GM19043 (cell line): ENCODE data around the gene HINT3.
"Not testable (repeated sequence)": the region's sequence is repeated elsewhere in the genome, so short reads cannot be mapped to it uniquely, and the experiment has no call there.

Experiments used
- ATAC-seq: cut with Tn5 transposase; IDR thresholded peaks from one replicate; pipeline ENCODE4 v1.9.1; 2021; ENCODE audit warnings: low read depth; ENCODE audit not compliant: unreplicated experiment

HINT3 gene

DNA sequence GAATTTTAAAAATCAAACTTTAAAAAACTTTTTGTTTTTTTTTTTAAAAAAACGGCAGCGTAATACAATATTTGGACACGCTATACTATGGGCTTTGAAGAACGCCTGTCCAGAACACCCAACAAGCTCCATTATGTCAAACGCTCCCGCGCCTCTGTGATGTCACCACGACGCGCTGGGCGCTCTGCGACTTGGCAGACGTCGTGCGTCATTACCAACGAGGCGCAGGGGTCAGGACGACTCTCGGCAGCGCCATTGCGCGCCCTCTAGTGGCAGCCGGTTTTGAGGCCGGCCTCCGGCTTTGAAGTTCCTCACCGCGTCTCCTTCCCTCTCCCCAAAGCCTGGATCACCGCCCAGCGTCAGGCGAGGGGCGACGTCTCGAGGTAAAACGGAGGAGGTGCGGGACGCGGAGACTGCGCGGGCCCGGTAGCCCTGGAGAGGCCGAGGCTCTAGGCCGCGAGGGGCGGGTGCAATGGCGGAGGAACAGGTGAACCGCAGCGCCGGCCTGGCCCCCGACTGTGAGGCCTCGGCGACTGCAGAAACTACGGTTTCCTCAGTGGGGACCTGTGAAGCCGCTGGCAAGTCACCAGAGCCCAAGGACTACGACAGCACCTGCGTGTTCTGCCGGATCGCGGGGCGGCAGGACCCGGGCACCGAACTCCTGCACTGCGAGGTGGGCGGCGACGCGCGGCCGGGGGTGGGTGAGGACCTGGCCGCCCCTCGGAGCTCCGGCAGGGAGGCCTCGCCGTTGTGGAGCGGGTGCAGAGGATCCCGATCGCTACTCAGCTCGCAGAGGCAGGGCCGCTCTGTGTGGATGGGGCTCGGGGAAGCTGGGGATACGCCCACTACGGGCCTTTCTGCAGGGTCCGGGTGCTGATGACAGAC, at the start of gene HINT3:
TSS of gene HINT3 (plus strand) at position 265 of the 885 bp plus-strand sequence. CDS start at position 473, 208 bp downstream.
- peak; percentile 90 for ATAC-seq

DNA sequence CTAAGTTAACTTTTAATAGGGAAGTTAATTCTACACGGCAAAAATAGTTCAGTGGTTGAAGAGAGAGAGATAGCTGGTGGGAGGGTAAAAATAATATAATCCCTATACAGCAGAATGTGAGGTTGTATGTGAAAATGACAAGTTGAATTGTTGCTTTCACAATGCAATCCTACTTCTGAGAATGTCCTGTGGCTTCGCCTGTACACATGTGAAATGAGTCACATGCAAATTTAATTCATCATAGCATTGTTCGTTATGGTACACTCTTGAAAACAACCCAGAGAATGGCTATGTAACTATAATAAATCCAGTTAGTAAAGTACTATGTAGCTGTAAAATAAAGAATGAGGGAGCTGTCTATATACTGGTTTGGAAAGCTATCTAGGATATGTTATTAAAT, 46.0 kb upstream of the HINT3 start:
- peak; percentile 98 for ATAC-seq

DNA sequence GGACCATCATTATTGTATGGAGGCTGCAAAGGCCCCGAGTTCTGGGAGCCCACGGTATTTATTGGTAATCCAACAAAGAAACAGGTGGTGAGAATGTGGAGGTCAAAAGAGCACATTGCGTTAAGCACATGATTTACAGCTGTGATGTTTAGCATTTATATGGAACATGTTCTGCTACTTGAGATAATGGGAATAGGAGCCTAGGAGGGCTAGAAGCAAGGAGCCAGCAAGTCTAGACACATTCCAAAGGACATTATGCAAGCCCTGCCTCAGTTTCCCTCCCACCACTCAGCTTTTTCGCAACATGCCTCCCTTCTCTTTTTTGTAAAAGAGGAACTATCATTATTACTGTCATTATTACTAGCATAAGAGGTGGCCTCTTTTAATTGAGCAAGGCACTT, 45.5 kb upstream of the HINT3 start:
- not testable (repeated sequence) for ATAC-seq

DNA sequence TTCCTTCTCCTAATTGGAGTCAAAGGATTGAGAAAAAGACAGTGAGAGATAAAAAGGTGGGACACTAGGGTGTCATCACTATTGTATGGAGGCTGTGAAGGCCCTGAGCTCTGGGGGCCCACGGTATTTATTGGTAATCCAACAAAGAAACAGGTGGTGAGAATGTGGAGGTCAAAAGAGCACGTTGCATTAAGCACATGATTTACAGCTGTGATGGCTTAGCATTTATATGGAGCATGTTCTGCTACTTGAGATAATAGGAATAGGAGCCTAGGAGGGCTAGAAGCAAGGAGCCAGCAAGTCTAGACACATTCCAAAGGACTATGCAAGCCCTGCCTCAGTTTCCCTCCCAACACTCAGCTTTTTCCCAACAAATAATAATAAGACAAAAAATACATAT, 44.1 kb upstream of the HINT3 start:
- ATAC-seq, result not testable (repeated sequence)

DNA sequence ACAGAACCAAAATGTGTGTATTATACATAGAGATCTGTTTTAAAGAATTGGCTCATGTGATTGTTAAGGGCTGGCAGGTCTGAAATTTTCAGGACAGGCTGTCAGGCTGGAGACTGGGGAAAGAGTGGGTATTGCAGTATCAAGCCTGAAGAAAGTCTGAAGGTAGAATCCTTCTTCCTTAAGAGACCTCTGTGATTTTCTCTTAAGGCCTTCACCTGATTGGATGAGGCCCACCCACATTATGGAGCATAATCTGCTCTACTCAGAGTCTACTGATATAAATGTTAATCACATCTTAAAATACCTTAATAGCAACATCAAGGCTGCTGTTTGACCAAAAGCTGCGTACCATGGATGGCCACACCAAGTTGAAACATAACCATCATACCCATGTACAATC, 43.4 kb upstream of the HINT3 start:
- ATAC-seq, result no peak

DNA sequence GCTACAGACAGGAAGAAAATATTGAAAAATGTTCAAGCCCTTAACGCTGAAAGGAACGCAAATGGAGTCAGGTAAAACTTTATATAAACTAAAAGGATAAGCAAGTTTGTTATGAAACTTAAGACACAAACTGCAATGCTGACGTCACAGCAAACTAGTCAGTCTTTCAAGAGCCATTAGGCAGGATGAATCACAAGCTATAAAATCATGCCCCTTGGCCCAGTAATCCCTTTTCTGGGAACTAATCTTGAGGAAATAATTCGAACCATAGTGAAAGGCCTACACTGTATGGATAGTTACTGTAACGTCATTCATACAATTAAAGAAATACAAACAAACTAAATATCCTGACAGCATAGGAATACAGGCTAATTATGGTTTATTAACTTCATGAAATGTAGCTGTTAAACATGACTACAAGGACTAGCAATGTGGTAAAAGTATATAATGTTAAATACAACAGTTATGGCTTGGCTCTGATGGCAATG, 42.7 kb upstream of the HINT3 start:
- no peak for ATAC-seq

DNA sequence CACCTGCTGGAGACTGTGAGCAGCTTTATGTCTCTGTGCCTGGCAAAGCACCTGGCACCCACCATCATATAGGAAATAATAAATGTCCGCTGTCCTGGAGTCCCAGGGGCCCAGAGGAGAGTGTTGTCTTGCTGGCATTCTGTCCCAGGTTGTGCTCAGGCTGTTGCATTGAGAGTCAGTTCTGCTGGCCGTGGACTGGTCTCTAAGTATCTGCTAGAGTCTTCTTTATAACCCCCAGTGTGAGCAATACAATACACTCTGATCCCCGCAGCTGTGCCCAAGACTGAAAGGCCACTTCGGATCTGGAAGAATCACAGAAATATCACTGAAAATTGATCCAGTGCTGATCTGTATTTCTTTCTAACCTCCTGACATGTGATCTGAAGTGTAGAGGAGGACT, 38.3 kb upstream of the HINT3 start:
- ATAC-seq, result no peak

DNA sequence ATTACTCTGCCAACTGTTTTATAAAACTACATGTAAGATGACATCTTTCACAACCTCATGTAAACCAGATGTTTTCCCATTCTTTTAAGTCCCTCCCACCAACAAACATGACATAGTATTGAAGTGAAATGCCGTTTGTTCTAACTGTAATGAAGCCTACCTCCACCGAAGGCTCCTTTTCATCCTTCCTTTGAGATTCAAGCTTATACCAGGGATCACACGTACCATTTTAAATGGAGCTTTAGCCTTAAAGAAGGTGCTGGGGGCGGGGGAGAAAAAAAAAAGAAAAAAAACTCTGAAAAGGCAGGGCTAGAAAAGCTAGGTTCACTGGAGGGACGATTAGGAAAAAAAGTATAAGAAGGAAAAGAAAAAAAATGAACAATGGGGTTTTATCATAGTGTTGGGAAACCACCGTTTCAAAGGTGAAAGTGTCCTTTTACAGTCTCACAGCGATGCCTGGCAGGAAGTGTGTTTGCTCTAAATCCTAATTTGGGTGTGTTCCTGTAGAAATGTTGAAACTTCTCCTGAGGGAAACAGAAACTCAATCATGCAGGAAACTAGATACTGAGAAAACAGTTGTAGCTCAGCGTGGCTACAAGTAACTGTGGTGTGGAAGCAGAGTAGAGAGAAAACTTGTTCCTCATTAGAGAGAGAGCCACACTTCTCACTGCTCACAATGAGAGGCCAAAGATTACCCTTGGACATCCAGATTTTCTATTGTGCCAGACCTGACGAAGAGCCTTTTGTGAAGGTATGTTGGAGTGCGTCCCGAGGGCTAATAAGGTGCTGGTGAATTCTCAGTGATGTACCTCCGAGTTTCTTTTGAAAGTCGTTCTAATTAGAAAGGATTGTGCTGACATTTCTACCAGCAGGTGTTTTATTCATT, 37.6 kb upstream of the HINT3 start:
- peak; percentile 95 for ATAC-seq

DNA sequence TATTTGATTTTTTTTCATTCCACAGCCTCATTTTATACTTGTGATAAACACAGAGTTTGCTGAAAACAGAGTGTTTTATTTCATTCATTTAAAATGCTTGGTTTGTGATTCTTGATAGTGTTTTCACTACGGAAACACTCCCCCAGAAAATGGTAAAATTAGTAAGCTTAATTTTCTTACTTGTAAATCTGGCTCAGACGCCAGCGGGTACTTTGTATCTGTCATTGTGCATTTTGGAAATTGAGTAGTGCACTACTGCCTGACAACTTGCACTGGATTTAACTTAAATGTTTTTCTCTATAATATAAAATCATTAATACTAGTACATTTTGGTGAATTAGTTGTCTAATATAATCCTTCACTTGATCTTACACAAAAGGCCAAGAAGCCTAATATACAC, 37.0 kb upstream of the HINT3 start:
- no peak for ATAC-seq

DNA sequence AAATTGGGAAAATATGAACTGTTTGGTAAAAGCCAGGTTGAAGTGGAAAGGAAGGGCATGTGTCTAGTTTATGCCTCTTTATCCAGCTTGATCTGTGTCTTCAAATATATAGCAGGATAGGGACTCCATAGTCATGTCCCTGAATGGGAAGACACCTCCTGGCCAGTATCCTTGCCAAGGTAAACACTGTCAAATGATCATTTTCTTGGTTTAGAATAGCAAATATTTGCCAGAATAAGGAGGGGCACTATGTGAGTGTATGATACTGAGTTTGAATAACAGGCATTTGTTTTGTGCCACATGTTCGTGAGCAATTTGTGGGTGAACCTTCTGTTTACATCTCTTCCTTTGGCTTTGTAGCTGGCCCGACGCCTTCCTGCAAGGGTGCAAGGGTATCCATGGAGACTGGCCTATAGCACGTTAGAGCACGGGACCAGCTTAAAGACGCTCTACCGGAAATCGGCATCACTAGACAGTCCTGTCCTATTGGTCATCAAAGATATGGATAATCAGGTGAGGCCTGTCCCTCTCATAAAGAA, 34.2 kb upstream of the HINT3 start:
- ATAC-seq, result no peak

DNA sequence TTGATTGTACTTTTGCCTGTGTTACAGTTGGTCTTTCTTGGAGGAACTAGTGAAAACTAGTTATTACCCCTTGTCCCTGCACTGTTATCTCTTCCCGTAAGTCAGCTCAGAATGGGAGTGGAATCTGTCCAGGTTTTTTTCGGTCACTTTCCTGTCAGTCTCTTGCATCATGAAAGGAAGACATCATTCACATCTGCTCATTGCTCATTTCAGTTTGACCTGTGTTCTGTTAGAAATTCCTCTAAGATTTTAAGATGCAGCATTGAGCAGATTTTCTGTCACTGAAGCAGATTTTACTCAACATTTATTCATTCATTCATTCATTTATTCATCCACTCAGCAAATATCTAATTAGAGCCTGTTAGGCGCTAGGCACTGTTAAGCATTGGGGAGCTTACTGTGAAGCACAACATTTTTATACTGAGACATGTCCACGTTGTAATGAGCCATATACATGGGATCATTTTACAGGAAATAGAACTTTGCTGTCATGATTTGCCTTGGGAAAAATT, 33.1 kb upstream of the HINT3 start:
- no peak for ATAC-seq

DNA sequence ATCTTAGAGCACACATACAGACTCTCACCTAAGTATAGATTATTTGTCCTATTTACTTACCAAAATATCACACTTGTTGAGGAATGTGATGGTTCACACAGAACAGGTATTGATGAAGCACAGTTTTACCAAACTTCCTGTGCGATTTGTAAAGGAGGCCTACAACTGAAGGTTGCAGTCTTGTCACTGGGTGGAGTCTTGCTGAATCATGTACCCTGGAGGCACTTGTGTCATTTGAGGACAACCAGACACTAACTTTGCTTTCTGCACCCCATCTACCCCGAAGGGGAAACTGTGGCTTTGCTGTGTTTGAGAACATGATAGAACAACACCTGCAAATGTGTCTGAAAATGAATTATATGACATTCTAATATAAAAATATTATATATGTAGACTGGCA, 32.4 kb upstream of the HINT3 start:
- ATAC-seq, result no peak

DNA sequence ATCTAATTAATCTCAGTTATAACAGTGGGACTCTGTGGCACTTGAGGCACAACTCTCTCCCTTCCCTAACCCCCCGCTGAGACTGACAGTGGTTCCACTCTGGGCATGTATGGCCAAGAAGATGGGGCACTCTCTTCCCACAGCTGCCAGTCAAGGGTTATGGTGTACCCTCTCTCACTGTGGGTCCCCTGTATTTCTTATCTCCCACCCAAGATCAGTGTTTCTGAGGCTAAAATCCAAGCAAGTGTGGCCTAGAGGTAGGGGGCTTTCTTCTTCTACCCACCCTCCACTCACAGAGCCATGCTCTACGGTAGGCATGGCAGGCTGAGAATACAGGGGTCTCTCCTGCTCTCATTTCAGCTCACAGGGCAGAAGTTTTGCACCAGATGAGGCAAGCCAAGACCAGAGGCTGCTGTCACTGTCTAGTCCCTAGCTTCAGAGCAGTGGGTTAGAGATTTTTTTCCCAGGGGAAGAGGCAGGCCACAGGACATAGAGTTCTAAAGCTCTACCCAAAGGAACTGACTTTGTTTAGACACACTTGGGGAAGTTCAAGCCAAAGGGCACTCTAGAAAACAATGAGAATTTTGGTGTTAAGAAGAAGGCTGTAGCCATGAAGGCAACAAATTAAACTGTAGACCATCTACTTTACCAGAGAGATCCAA, 31.7 kb upstream of the HINT3 start:
- ATAC-seq, result no peak

DNA sequence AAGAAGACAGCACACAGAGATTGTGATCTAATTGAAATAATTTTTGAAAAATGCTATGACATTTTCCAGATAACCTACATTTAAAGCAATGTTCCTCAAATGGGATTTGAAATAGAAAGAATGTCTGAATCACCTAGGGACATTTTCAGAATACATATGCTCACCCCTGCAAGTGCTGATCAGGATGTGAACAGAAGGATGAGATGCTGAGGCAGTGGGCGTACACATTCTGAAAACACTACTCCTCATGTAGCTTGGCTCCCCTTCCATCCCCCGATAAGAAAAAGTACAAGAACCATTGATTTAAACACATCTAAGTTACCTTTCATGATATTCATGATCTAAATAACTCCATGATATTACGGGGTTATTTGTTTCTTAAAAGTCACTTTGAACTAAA, 29.9 kb upstream of the HINT3 start:
- no peak for ATAC-seq

DNA sequence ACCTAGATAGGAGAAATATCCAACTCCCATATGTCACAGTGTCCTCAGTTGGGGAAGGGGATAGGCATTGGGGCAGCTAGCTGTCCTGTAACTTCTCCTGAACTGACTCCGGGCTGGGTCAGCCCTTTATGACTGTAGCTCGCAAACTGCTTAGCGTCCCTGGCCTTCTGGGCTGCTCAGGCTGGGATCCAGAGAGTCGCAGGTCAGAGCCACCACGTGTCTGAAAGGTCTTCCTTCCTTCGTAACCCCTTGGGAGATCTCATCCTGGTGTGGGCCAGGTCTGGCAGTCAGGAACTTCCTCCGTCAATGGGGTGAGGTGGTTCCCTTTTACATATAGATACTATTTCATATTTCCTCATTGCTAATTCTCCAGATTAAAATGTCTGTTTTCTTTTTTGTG, 28.8 kb upstream of the HINT3 start:
- ATAC-seq, result no peak

DNA sequence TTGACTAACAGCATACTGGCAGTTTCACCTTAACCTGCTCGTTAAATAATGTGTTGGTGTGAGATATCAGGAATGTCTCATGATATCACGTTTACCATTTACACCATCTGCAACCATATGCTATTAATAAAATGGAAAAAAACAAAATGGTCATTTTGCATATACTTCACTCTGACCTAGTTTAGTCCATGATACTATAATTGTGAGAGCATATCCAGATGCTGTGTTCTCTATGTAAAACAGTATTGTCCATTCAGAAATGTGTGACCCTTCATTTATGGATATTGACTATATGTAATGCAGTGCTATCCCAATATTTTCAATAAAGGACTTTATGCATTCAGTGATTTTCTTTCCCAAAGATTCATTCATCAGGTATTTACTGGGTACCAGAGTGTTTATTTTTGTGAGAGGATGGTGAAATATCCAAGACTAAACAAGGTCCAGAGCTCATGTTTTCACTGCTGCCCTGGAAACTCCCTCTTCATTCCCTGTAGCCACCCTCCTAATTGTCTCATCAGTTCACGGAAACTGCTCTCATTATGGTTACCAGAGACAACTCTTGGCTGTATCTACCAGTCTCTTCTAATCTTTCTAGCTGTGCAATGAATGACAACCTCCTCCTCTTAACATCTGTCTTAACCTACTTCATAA, 25.7 kb upstream of the HINT3 start:
- ATAC-seq, result no peak

DNA sequence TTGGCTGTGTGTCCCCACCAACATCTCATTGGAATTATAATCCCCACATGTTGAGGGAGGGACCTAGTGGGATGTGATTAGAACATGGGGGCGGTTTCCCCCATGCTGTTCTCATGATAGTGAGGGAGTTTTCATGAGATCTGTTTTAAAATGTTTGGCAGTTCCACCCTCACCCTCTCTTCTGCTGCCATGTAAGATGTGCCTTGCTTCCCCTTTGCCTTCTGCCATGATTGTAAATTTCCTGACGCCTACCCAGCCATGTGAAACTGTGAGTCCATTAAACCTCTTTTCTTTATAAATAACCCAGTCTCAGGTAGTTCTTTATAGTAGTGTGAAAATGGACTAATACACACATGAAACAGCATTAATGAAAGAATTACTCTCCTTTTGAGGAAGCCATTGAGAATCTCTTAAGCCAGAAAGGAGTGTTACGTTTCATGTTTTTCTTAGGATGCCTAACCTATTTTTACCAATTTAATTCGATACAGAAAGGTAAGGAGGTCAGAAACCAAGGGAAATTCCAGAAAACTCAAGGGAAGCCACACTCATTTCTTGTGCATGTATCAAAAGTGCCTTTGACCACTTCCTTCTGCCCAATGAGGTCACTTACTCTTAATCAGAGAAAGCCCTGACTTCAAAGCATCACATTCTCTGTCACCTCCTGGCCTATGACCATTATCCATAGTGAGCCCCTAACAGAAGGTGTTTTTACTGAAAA, 24.7 kb upstream of the HINT3 start:
- ATAC-seq, result peak; percentile 66

DNA sequence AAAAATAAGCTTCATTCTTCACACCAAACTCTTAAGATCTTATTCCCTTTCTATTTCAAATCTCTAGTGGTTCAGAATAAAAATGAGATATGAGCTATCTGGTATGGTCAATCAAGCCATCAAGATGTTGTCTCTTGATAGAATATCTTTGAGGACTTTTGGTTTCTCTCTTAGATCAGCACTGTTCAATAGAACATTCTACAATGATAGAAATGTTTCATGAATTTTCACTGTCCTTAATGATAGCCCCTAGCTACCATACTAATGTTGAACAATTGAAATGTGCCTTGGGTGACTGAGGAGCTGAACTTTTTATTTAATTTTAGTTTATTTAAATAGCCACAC, 24.1 kb upstream of the HINT3 start:
- ATAC-seq, result no peak

DNA sequence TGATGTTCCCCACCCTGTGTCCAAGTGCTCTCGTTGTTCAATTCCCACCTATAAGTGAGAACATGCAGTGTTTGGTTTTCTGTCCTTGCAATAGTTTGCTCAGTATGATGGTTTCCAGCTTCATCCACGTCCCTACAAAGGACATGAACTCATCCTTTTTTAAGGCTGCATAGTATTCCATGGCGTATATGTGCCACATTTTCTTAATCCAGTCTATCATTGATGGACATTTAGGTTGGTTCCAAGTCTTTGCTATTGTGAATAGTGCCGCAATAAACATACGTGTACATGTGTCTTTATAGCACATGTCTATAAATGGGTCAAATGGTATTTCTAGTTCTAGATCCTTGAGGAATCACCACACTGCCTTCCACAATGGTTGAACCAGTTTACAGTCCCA, 21.1 kb upstream of the HINT3 start:
- ATAC-seq, result not testable (repeated sequence)
